ENCODE results near the gene PHLDA1.
A peak's percentile ranks its signal among the peaks of the same experiment; 100 is the strongest.
"Not testable (repeated sequence)": the region's sequence is repeated elsewhere in the genome, so short reads cannot be mapped to it uniquely, and the experiment has no call there.

The PHLDA1 gene

DNA sequence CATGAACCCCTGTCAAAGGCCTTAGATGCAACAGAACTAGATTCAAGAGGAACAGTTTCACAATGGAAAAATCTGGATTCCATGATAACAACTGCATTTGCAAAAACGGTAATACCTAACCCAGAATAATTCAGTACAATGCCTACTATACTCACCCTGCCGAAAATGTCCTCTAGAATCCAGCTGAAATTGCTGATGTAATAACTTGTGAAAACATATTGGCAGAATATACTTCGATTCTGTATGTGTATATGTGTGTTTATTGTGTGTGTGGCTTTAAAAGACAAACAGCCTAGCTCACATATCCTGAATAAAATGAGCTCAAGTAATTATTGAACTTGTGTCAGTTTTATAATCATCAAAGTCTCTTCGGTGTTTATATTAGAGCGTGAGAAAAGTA, 46.0 kb downstream of the PHLDA1 start:
- DNase-seq (ENCODE audit: low read depth): no peak

DNA sequence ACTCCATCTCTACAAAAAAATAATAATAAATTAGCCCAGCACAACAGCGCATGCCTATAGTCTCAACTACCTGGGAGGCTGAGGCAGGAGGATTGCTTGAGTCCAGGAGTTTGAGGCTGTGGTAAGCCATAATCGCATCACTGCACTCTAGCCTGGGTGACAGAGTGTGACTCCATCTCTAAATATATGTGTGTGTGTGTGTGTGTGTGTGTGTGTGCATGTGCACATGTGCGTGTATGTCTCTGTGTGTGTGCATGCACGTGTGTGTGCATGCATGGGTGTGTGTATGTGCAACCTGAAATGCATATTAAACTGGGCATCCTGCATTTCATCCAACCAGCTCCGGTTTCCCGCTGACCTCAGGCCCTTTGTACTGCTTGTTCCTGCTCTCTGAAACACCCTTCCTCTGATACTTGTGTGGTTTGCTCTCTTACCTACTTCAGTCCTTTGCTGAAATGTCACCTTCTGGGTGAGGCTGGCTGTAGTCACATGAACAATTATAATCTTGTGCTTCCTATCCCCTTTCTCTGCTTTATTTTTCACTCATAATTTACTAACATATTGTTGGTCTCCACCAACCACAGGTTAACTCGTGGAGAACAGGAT, 46.9 kb downstream of the PHLDA1 start:
- DNase-seq (ENCODE audit: low read depth): no peak

DNA sequence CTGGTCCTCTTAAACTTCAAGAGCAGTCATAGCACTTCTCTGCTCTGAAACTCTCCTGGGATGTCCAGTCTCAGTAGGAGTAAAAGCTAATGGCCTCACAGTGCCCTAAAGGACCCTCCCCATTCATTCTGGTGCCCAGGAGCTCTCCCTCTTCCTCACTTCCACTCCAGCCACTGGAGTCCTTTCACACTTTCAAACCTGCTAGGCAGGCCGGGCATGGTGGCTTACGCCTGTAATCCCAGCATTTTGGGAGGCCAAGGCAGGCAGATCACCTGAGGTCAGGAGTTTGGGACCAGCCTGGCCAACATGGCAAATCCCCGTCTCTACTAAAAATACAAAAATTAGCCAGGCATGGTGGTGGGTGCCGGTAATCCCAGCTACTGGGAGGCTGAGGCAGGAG, 47.7 kb downstream of the PHLDA1 start:
- not testable (repeated sequence) for DNase-seq (ENCODE audit: low read depth)

DNA sequence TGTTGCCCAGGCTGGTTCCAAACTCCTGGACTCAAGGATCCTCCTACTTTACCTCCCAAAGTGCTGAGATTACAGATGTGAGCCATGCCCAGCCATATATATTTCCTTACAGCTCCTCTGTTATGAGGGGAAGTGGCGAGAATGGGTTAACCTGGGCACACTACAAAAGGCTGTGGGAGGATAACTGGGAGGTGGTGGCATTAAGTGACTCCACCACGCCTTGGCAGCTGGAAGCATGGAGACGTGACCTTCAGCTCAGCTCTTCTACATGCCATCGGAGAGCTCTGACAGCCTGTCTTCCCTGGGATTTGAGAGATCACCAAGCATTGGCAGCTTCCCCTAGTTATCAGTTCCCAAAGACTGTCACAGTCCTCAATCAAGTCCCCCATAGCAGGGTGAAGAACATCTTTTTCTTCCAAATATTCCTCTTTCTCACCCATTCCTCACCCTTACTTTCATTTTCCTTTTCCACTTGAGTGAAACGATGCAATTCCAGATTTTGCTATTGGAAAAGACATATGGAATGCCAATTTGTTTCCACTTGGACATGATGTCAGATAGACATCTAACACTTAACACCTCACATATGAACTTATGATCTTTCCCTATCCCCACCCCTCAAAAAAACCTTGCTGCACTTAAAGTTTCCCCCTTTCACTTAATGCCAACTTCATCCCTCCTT, 48.5 kb downstream of the PHLDA1 start:
- no peak for DNase-seq (ENCODE audit: low read depth)

DNA sequence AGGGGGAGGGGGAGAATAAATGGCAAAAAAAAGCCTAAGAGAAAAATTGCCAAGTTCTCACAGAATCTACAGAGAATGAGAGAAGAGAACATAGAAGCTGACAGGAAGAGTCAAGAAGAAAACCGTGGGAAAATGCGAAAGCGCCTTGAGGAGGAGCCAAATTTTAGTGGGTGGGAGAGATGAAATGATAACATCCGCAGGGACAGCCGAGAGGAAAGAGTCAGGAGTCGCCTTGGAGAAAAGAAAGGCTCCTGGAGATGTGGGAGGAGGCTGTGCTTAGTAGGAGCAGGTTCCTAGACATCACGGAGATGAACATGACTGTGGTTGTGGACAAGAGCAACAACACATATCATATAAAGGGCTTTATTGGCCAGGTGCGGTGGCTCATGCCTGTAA, 49.4 kb downstream of the PHLDA1 start:
- no peak for DNase-seq (ENCODE audit: low read depth)

DNA sequence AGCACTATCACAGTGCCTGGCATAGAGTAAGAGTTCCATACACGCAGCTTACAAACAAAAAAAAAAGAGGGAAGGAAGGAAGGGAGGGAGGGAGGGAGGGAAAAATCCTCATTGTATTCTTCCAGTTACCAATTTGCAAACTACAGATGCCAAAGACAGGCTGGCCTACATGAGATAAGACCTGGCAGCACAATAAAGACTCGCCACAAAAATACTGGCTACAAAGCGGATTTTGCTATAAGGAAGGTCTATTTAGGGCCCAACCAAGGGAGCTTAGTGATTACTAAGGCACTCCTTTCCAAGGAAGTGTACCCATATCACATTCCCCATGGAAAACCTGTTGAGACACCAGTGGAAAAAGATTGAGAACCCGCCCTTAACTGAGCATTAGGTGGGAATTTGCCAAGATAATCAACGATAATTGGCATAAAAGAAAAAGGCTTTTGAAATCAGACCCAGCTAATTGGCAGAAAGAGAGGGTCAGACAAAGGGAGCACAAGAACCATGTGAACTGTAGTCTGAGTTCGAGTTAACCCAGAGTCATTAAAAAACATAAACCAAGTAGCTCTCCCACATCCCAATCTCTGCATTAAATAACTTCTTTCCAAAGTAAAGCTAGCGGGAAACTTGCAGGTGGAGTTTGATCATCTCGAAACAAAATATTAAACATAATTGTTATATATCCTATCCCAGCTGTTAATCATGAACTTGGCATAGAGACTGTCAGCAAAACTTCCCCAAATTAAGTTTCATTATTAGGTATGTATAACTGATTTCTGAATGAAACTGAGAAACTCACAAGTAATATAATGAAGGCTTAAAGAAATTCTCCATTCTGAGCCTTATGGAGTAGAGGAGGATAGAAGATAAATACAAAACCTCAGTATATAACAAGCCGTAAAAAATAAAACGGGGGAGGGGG, 50.1 kb downstream of the PHLDA1 start:
- DNase-seq (ENCODE audit: low read depth): no peak

DNA sequence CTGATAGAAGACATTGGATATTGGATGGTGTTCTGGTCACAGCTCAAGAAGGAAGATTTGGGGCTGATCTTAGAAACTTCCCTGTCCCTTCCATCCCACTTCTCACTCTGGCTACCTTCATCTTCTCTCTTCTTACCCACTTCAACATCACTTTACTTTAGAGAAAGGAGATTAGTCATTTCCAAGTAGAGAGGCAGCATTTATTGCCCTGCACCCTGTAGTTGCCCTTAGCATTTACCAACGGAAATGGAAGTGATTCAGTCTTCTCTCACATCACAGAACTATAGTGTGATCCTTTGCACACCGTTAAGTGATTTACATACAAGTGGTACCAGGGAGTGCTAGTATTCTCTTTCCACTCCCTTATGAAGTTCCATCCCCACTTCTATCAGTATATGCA, 52.4 kb downstream of the PHLDA1 start:
- no peak for DNase-seq (ENCODE audit: low read depth)

DNA sequence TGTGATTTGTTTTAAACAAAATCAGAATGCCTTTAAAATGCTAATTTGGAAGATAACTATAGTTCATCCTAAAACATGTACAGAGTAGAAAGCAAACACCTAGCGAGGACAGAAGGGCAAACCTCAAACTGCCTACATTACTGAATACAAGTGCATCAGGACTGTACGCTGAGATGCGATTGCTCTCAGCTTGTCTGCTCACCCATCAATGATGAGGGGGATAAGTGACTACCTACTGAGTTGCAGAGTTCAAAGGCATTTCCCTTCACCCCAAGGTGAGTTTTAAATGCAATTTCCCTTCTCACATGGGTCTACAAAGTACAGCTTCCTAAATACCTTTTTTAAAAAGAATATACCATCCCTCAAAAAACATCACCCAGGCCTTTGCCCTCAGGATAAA, 52.9 kb downstream of the PHLDA1 start:
- no peak for DNase-seq (ENCODE audit: low read depth)

DNA sequence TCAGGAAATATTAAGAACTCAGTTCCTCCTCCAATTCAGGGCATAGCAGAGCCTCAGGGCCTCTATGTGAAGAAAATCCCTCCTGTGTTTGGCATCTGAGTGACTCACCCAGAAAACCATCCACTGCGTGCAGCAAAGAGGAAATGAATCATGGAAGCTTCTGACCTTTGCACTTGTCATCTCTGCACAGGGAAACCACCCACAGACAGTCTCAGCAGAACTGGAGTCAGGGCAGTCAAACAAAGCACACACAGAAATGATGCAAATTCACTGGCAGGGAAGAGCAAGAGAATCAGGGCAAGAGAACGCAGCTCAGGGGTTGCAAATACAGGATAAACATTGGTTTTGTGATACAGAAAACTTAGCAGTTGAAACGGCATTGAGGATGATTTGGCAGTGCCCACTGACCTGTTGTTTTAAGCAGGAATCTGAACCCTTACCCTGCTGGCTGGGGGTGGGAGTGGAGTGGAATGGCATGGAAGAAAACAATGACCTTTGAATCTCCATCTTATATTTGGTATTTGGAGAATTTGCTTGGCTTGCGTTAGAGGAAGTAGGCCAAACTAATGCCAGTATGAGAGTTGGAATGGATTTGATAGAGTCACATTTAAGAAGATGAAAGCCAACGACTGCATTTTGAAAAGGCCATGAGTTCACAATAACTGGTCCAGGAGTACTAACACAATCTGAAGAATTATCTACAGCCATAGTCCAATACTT, 53.5 kb downstream of the PHLDA1 start:
- DNase-seq (ENCODE audit: low read depth): peak; percentile 44

DNA sequence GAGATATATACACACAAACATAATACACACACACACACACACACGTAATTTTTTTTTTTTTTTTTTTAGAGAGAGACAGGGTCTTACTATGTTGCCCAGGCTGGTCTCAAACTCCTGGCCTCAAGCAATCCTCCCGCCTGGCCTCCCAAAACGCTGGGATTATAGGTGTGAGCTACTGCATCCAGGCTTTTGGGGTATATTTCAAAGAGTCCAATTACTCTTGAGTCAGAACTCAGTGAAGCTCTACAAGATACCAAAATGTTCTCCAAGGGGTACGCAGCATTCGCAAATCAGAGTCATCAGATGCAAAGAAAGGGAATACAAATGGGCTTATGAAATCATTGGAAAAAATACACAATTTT, 54.0 kb downstream of the PHLDA1 start:
- no peak for DNase-seq (ENCODE audit: low read depth)

DNA sequence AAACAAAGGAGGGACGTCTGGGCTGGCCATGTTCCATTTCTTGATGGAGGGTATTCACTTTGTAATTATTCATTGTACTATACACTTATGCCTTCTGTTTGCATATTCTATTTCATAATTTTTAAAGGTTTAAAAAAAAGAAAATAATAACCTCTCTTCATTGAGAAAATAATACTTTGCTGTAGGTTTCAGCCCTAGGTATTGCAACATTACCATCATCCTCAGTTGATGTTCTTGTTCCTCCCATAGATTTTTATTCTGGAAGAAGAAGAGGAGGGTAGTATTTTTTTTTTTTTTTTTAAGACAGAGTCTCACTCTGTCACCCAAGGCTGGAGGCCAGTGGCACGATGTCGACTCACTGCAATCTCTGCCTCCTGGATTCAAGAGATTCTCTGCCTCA, 54.7 kb downstream of the PHLDA1 start:
- DNase-seq (ENCODE audit: low read depth): no peak

DNA sequence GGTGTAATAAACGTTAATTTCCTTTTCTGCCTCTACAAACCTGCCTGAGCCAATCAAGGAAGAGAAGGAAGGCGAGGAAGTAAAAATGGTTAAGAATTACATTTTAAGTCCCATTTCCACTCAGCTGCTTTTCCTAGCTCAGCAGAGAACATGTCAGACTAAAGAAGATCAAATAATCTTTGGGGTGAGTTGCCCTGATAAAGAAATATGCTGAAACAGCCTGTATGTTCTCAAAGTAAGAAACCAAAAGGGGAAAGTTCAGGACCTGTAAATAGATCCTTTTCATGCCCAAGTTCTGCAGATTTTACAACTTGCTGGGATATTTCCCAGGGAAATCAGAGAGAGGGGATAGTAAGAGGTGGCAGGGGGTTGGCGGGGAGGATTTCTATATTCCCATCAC, 55.5 kb downstream of the PHLDA1 start:
- no peak for DNase-seq (ENCODE audit: low read depth)

DNA sequence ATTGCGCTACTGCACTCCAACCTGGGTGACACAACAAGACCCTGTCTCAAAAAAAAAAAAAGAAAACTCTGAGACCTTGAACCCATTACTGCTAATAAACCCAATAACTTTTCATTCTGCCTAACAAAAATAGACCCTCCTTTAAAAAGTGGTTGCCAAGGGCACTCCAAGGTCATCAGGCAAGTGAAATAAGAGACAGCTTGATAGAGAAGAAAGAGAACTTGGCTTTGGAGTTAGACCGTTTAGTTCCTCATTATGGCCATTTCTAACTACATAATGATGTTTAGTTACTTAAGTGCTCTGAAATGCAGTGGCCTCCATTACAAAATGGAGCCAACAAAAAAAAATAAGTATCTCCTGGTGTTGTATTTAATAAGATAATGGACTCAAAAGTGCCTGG, 55.9 kb downstream of the PHLDA1 start:
- no peak for DNase-seq (ENCODE audit: low read depth)

Data from T follicular helper cell (primary cell).